ENCODE measurements around the gene PEF1. TPM values are rescaled to one million over a fixed set of nuclear protein-coding genes. Genes with fewer than 3 reads are reported as not detected.

The PEF1 gene
- total and polyA plus RNA-seq, 2 donors (not counting 3 experiments of a cell fraction or from before 2014, with no cell fraction given) = 73.3 to 161 TPM

- Histone ChIP-seq H3K27me3 (ENCODE audit: control insufficient read depth in 2 of 2, insufficient read depth in 2 of 2, low read length in 2 of 2) (no peaks in the 10 kb centered on the region), H3K4me2 (ENCODE audit: insufficient read depth, low read length) (no peak overlapping the region), H3K9me3 (replicated peaks; ENCODE audit: control insufficient read depth, insufficient read depth, low read length) (no peaks in the 10 kb centered on the region), H3K27ac (ENCODE audit: insufficient read depth, low read depth, low read length) (no peak overlapping the region), H3K4me1 (ENCODE audit: control insufficient read depth, extremely low read depth, insufficient read depth, low read length) (no peaks in the 10 kb centered on the region), H3K9me1 (replicated peaks; ENCODE audit: control insufficient read depth, extremely low read depth, insufficient read depth, low read length) (no peaks in the 10 kb centered on the region), H3K4me3 (replicated peaks in 1 of 3; ENCODE audit: insufficient read depth in 1 of 3, low read depth in 1 of 3, low read length in 3 of 3) (no peak overlapping the region), H3K79me2 (ENCODE audit: control insufficient read depth, insufficient read depth, low read length) (no peaks in the 10 kb centered on the region), H3K36me3 (ENCODE audit: control insufficient read depth in 2 of 2, extremely low read depth in 1 of 2, insufficient read depth in 2 of 2, low read length in 2 of 2) (no peaks in the 10 kb centered on the region), H4K20me1 (replicated peaks; ENCODE audit: control insufficient read depth, extremely low read depth, insufficient read depth, low read length) (no peaks in the 10 kb centered on the region), H2AFZ (ENCODE audit: low read depth, low read length) (no peak overlapping the region), H3K9ac (replicated peaks; ENCODE audit: extremely low read depth, insufficient read depth, low read length) (no peak overlapping the region)
- ChIA-PET CTCF (interaction anchor here (1.2 to 11.5 kb wide), 4 partner anchors 11 to 131 kb away, joined by 3 to 177 read pairs (median 8); no protein-coding TSS in a partner anchor), POLR2A (no interaction called here)
- intact Hi-C loops (cut with micrococcal nuclease) (no loop called here), dilution Hi-C loops (cut with MboI; ENCODE audit: extremely low pct_ligation_motif_present, low sequenced_read_pairs) (no loop called here)
- BruUV-seq (replicated peaks) = no TSS peak
- FAIRE-seq (no peak), DNase-seq (ENCODE audit: low read depth, low spot score) (no peak)
- TF ChIP-seq FOS (IDR thresholded peaks at IDR 0.05; ENCODE audit: borderline replicate concordance, insufficient read depth, low read length) (no peak), CTCF (IDR thresholded peaks at IDR 0.05; ENCODE audit: extremely low read depth in 1 of 2, insufficient read depth in 1 of 2, low read depth in 1 of 2, low read length in 2 of 2) (no peak), POLR2AphosphoS5 (IDR thresholded peaks at IDR 0.05; ENCODE audit: insufficient read depth, low read depth, low read length) (no peak), MAX (IDR thresholded peaks at IDR 0.05; ENCODE audit: insufficient read depth, insufficient read length) (no peak), JUN (IDR thresholded peaks at IDR 0.05; ENCODE audit: borderline replicate concordance, insufficient read depth, insufficient read length, low read depth) (no peak), GATA2 (IDR thresholded peaks at IDR 0.05; ENCODE audit: insufficient read depth, insufficient read length, low read depth, low read length) (no peak), POLR2A (IDR thresholded peaks at IDR 0.05; ENCODE audit: low read depth, low read length) (no peak)
Measured at GRCh38 chr1:31657972-31658510, 13.4 kb upstream of the PEF1 start.
